Neural crest cell (in vitro differentiated cells): Measurements from ENCODE around the gene NAA15. TPM values are rescaled to one million over a fixed set of nuclear protein-coding genes. Genes with fewer than 3 reads are reported as not detected.

Experiments
- DNase-seq: peaks from one replicate; pipeline ENCODE4 v3.0.0; 2021; ENCODE audit warnings: low read depth, mixed read lengths, low spot score
- H3K27ac Mint-ChIP-seq: one replicate; pipeline ENCODE4 v1.8.0; 2021; ENCODE audit warnings: mild to moderate bottlenecking, mixed read lengths; ENCODE audit not compliant: unreplicated experiment
- H3K27me3 Mint-ChIP-seq: 2 replicates; pipeline ENCODE4 v1.8.0; 2021; ENCODE audit warnings: low read depth, mild to moderate bottlenecking, mixed read lengths
- H3K36me3 Mint-ChIP-seq: 2 replicates; pipeline ENCODE4 v1.8.0; 2021; ENCODE audit warnings: low read depth, mild to moderate bottlenecking, mixed read lengths
- H3K4me1 Mint-ChIP-seq: 2 replicates; pipeline ENCODE4 v1.8.0; 2021; ENCODE audit warnings: mixed read lengths
- H3K4me3 Mint-ChIP-seq: one replicate; pipeline ENCODE4 v1.8.0; 2021; ENCODE audit warnings: mild to moderate bottlenecking, mixed read lengths
- H3K9me3 Mint-ChIP-seq: 2 replicates; pipeline ENCODE4 v1.8.0; 2021; ENCODE audit warnings: mixed read lengths
- CTCF ChIP-seq: fragments of 200-600 bp; sonication (generic); conservative IDR thresholded peaks from 2 replicates; pipeline ENCODE4 v1.5.0; 2021; ENCODE audit warnings: antibody characterized with exemption, mild to moderate bottlenecking
- total RNA-seq: library from RNA; stranded (reverse); gene quantifications from 2 replicates; pipeline ENCODE4 v1.2.1, GENCODE V29; 2021

Gene NAA15
- total RNA-seq, 1 donor from 2014 or later = 81.9 TPM

GRCh38 chr4:139453371-139454110, 152.2 kb downstream of the NAA15 start:
- Mint-ChIP-seq H3K27me3 (no peaks in the 10 kb centered on the region), H3K4me1 (peaks cover 57% of the 10 kb centered on the region), H3K27ac (peak overlapping the region; percentile 99), H3K9me3 (peaks cover 4% of the 10 kb centered on the region), H3K36me3 (peaks cover 7% of the 10 kb centered on the region), H3K4me3 (peak overlapping the region; percentile 96)
- TF ChIP-seq CTCF = peak; percentile 34
- DNase-seq = peak; percentile 89

- no peak for DNase-seq
Observed at GRCh38 chr4:139454111-139455045, 153.1 kb downstream of the NAA15 start, which contains the start of gene RAB33B. Gene RAB33B, plus strand, starts transcription at chr4:139454121. Its CDS starts 75 bp downstream, at chr4:139454196.

GRCh38 chr4:139455126-139455538, 153.8 kb downstream of the NAA15 start:
- no peaks in the 10 kb centered on the region for H3K27me3 Mint-ChIP-seq
- no peaks in the 10 kb centered on the region for H3K36me3 Mint-ChIP-seq
- H3K4me1 Mint-ChIP-seq = peaks cover 58% of the 10 kb centered on the region
- H3K9me3 Mint-ChIP-seq = peaks cover 2% of the 10 kb centered on the region
- DNase-seq = no peak
- TF ChIP-seq CTCF = no peak
- H3K27ac Mint-ChIP-seq = no peak overlapping the region
- peak overlapping the region; percentile 96 for H3K4me3 Mint-ChIP-seq

More at GRCh38 chr4:139454111-139455045, 153.1 kb downstream of the NAA15 start, which contains the start of gene RAB33B:
- H3K4me3 Mint-ChIP-seq = peak within 1 kb of the TSS; percentile 96
- no peaks in the 10 kb centered on the region for H3K27me3 Mint-ChIP-seq
- peak within 1 kb of the TSS; percentile 99 for H3K27ac Mint-ChIP-seq
- H3K4me1 Mint-ChIP-seq = peaks cover 58% of the 10 kb centered on the region
- peaks cover 4% of the 10 kb centered on the region for H3K9me3 Mint-ChIP-seq
- no peak for TF ChIP-seq CTCF
- no peaks in the 10 kb centered on the region for H3K36me3 Mint-ChIP-seq

DNA sequence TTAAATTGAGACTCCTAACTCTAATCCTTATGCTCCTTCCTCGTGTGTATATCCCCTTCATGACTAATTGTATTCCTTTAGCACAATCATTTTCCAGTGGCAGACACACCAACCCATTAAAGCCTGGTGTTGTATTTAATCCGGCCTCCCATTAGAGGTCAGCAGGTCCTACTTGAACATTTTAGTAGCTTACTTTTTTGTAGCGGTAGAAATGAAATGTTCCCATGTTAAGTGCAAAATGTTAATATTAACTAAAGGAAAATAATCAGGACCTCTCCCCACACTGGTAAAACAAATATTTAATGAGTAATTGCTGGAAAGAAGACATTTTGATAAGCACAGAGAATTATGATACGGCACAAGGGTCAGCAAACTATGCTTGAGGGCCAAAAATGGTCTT, 156.0 kb downstream of the NAA15 start:
- H3K4me1 Mint-ChIP-seq = peaks cover 51% of the 10 kb centered on the region

More for the DNA sequence above, 156.0 kb downstream of the NAA15 start:
- no peaks in the 10 kb centered on the region for H3K36me3 Mint-ChIP-seq
- DNase-seq = no peak
- TF ChIP-seq CTCF = no peak
- no peak overlapping the region for H3K27ac Mint-ChIP-seq
- H3K4me3 Mint-ChIP-seq = no peak overlapping the region
- no peaks in the 10 kb centered on the region for H3K27me3 Mint-ChIP-seq
- no peaks in the 10 kb centered on the region for H3K9me3 Mint-ChIP-seq
